HG02870 (cell line): ENCODE measurements around the gene NELL1.

ENCODE experiments used
- ATAC-seq: cut with Tn5 transposase; IDR thresholded peaks from one replicate; pipeline ENCODE4 v1.9.1; 2021; ENCODE audit warnings: mild to moderate bottlenecking, moderate library complexity; ENCODE audit not compliant: unreplicated experiment

The NELL1 gene

DNA sequence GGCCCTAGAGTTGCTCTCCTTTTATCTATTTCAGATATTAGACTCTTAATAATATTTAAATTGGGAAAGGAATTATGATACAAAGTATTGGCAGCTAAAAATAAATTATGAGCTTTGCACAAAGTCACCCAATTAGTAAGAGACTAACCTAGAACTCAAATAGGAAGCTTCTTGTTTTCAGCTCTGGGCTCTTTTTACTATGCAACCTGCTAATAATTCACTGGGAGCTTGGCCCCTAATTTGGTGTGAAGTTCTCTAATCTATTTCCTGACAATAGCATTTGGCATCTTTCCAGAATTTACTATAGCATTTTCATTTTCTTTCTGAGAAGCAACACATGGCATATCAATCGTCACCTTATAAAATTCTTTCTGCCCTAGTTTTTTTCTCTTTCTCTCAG is 795.8 kb downstream of the NELL1 start:
- no peak for ATAC-seq

DNA sequence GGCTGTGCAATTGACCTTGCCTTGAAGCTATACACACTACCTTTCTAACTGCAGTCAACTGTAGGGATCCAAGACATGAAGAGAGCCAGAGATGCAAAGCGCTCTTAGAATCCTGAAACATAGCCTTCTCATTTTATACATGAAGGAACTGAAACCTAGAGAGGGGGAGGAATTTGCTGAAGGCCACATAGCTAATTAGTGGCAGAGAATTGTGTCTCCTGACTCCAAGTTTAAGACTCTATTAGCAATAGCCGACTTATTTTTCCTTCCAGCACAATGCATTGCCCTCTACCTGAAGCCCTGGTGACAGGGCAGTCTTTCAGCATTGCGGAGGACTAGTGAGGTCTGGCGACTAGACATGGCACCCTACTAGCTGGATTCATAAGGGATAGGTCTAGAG is 796.5 kb downstream of the NELL1 start:
- no peak for ATAC-seq

DNA sequence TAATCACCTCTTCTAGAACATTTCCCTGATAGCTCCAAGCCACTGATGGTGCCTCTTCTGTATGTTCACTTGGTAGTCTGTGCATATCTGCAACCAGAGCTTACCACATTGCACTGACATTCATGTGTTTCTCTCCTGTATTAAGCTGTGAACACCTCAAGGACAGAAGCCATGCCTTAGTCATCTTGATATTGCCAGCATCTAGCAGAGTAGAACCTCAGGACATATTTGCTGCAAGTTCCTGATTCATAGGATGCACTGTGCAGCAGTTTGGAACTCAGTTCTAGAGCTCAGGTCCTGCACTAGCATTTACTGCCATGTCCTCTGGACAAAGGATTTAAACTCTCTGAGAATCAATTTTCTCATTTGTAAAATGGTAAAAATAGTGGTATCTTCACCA is 801.1 kb downstream of the NELL1 start:
- no peak for ATAC-seq

DNA sequence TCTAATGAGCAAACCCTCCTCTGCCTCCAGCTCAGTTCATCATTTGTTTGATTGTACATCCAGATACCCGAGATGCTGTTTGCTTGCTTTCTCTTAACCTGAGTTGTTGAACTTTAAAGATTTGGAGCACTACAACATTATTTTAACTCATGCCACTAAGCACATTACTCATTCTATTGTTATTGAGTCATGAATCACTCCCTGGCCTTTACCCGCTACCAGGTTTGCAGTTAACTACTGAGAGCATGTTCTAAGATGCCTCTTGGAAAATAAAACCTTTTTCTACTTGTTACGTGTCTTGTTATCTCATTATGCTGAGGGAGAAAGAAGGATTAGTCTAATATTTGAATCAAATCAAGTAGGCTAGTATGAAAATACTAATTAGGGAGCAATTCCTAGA is 802.9 kb downstream of the NELL1 start:
- no peak for ATAC-seq

DNA sequence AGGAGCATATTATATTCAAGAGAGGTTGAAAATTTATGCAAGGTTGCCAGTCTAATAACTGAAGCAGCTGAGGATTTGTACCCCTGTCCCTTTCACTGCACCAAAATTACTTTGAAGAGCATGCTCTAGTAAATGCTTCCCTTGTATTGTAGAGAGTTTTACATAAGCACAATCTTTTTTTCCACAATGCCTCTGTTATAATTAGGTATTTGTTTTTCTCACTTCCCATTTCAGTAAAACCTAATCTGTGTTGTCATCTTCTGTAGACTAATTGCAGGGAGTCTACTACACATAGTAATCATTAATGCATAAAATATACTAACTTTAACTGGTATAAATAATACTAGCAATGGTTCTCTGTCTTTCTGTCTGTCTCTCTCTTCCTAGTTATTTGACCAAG is 805.1 kb downstream of the NELL1 start:
- no peak for ATAC-seq

DNA sequence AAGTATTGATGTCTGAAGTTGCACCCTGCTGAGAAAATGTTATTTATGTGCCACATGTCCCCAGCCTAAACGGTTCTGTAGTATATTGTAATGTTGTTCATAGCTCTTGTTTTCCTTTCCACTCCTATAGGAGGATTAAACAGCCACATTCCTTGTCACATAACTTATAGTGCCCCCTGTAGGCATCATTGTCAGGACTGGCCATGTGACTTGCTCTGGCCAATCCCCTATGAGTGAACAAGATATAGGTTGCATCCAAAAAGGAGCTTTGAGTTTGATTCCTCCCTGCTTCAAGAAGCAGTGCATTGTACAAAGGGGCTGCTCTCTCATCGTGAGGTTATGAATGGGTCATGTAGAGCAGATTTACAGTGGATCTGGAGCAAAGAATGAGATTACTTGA is 805.9 kb downstream of the NELL1 start:
- no peak for ATAC-seq

DNA sequence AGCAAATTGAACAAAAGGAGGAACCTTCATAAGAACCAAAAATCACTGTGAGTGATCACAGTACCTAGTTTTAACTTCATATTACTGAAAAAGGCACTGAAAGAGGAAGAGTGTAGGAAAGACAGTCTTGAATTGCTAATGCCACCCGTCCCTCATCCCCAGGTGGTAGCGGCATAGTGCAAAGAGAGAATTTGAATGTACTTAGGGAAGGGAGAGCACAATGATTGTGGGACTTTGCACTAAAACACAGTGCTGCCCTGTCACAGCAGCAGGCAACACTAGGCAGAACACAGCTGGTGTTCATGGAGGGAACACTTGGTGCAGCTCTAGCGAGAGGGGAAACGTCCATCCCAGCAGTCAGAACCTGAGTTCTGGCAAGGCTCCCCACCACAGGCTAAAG is 807.2 kb downstream of the NELL1 start:
- ATAC-seq, result no peak

DNA sequence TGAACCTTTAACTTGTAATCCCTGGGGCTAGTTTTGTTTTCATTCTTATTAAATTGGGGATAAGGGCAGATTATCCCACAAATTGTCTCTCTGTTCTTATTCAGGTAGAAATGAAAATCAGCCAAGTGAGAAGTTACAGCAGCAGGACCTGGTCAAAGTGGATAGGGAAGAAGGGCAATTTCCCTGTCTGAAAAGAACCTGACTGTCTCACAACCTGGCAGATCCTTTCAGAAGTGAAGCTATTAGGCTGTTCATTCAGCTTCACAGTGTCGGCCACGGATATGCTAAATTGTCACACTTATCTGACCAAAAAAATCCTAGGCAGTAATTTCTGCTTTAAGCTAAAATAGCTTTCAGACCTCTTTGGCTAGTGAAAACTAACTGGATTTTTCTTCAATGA is 810.9 kb downstream of the NELL1 start:
- ATAC-seq, result no peak

DNA sequence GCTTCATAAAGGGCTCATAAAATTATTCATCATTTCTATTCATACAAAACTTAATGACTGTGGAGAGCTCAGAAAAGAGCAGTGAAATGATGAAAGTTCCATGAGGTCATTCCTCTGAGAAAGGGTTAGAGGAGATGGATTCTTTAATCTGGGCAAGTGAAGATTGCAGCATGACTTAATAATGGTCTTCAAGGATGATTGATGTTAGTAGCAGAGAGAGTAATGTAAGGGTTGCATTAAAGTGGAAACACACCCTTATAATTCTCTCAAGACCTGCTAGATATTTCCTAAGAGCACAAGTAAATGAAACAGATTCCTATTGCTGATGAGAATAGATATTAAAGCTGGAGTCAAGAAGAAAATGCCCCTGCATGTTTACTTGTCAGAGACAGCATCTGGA is 811.9 kb downstream of the NELL1 start:
- ATAC-seq, result no peak

DNA sequence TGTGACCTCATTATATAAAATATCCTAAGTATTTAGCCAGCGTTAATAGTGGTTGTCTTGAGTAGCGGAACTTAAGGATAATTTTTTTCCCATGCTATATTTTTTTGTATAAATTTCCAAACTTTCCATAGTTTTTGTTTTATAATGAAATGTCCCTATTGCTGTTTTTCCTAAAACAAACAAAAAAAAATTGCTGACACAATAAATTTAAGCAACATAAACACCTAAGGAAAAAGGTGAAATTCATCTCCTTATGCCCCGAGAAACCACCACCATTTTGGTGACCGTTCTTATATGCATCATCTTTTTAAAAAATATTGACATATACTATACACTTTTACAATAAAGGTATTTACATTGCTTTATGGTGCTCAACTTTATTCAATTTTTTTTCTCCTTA is 814.7 kb downstream of the NELL1 start:
- no peak for ATAC-seq

DNA sequence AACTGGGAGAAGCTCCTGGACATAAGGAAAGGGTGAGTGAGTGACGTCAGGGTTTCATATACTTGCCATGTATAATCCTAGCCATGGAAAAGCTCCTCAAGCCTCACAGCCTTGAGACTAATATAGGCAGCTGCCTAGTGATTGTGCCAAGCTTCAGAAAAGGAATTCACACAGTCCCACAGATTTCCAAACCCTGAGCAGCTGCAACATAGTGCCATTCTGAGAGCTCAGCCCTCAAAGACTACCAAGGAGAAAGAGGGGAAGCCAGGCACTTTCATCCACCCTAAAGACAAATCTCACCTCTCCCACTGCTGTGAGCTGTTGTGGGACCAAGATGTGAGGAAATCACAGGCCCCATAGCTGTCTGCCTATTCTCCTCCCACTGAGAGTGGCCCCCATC is 815.6 kb downstream of the NELL1 start:
- no peak for ATAC-seq

DNA sequence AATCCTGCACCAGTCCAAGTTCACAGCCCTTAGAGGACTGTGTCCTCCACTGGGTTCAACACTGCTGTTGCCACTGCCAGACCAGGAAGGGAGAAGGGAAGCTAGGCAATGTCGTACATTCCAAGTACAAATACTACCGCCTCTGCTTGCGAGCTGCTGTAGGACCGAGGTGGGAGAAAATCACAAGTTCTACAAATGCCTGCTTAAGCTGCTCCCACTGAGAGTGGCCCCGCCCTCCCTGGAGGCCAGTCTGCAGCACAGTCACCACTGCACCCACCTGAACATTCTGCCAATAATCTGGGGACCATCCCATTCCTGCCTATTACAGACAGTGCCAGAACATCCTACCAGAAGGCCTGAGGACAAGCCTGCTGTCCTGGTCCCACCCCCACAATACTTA is 816.0 kb downstream of the NELL1 start:
- ATAC-seq, result no peak

DNA sequence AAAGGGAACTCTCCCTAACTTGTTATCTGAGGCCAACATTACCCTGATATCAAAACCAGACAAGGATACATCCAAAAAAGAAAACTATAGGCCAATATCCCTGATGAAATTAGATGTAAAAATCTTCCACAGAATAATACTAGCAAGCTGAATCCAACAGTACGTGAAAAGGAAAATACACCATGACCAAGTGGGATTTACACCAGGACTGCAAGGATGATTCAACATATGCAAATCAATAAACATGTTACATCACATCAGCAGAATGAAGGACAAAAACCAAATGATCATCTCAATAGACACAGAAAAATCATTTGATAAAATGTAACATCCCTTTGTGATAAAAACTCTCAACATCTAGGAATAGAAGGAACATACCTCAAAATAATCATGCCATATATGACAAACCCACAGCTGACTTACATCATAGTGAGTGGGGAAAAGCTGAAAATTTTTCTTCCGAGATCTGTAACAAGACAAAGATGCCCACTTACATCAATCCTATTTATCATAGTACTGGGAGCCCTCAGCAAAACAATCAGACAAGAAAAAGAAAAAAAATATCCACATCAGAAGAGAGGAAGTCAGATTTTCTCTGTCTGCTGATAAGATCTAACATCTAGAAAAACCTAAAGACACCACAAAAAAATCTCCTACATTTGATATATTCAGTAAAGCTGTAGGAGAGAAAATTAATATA is 820.2 kb downstream of the NELL1 start:
- no peak for ATAC-seq

DNA sequence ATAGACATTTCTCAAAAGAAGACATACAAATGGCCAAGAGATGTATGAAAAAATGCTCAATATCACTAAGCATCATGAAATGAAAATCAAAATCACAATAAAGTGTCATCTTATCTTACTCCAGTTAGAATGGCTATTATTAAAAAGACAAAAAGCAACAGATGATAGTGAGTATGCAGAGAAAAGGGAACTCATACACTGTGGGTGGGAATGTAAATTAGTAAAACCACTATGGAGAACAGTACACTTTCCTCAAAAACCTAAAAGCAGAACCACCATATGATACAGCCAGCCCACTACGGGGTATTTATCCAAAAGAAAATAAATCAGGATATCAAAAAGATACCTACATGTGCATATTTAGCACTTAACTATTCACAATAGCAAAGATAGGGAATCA is 823.5 kb downstream of the NELL1 start:
- no peak for ATAC-seq

DNA sequence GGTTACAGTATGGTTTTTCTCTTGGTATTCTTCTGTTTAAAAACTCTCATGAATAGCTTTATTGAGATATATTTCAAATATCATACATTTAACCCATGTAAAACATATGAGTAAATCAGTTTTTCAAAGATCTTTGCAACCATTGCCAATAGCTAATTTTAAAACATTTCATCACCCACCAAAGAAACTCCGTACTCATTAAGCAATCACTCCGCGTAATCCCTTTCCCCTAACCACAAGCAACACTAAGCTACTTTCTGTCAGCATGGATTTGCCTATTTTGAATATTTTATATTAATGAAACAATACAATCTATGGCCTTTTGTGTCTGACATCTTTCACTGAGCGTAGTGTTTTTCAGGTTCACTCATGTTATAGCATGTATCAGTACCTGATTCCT is 825.6 kb downstream of the NELL1 start:
- ATAC-seq, result no peak

DNA sequence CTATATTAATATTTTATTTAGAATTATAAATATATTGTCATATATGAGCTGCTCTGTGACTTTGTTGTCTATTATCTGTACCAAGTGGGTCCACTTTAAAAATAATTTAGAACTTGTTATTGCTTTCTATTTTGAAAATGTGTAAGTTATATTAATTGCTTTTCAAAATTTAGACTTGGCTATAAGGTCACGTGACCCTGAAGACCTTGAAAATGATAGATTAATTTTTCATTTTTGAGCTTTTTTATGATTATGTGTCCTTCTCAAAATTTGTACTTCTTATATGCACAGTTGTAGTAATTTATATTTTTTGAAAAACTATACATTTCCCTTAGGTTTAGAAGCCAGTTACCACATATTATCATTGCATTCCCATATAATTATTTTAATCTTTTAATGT is 826.5 kb downstream of the NELL1 start:
- ATAC-seq, result no peak

DNA sequence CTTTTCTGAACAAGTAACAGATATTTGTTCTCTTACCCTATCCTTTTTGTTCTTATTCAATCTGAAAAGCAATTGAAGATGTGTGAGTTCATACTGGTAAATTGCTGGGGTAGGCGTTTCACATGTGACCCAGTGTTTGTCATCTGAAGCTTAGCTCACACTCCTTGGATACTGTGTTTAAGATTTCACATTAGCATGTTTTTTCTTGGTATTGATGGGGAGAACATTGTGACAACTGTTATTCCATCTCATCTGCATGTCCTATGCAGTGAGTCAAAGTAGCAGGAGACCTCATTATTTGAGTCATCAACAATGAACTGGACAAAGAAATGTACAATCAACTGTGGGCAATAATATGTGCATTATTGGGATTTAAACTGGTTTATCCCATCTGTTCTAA is 831.9 kb downstream of the NELL1 start:
- ATAC-seq, result no peak

DNA sequence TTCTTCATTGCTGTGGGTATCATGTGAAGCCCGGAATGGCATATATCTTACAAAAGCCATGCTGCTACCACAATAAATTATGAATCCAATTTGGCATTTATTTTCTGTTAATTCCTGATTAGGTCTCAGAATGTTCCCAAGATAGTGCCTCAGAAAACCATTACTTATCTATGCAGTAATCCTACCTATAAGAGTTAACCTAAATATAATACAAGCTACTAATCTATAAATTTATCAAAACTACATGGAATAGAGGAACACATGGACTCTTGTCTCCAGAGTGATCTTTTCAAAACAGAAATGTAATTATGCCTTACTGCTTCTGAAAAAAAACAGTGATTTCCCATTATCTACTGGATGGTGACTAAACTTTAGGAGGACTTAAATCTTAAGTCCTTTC is 835.7 kb downstream of the NELL1 start:
- no peak for ATAC-seq

DNA sequence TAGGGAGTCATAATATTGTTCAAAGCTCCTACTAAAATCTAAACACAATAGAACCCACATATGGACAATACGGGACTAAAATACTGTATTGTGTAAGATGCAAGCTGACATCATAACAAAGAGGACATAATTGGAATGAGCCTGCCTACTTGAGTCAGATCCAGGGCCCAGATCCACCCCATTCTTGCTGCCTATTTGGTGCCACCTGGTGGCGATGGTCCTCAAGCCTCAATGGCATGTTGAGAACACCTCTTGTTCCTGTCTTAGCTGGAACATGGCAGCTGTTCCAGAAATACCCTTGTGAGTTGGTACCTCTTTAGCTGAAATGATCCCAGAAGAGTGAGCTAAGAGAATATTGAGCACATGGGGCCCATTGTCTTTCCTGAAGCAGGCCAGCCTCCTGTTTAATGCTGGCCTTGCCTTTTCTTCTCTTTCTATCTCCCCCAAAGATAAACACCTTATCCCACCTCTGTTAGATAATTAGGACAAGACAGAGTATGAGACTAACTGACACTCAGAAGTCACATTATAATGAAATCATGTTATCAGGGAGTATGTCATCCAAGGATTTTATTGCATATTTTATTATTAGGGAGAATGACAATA is 842.6 kb downstream of the NELL1 start:
- peak; percentile 78 for ATAC-seq

DNA sequence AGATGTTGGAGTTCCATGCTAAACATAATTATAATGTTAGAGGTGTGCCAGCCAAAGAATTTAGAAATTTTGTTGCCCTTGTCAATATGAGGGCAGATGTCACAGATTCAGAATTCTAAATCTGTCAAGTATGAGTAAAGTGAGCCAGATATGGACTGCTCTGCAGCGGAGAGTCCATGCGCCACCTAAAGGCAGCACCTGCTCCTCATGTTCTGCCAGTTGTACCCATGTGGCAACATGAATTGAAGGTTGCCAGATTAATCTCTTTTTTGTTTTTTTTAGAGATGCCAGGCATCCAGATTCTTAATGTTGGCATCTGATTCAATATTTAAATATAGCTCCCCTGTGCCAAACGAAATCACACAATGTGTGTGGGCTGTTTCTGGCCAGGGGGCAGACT is 844.9 kb downstream of the NELL1 start:
- ATAC-seq, result no peak

DNA sequence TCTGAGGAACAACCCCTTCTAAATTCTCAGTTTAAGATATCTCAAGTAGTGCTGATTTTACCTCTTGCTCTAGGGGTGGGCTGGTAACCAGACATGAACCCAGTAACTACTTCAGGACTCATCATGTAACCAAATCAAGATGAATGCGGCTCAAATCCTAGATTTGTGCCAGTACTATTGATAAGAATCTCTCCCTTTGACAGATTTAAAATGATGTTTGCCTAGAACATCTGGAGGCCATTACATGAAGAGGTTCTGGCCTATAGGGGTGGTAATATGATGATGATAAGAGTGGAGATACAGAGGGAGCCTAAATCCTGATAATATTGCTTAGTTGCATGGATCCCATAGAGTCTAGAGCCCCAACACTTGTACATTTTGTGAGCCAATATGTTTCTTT is 850.9 kb downstream of the NELL1 start:
- ATAC-seq, result no peak

DNA sequence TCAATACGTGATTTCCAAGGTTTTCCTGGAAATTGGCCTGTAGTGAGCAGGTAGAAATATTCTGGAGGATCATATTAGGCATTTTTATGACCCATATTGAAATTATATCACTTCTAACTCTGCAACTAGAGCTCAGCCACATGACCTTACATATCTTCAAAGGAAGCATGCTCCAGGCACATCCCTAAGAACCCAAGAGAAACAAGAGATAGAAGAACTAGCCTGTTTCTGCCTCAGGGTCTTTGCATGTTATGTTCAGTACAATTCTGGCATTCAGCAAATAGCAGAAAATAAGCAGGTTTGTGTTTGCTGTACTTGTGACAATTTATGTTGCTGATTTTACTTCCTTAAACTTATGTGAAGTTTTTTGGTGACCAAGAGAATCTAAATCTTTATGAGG is 859.8 kb downstream of the NELL1 start:
- no peak for ATAC-seq

DNA sequence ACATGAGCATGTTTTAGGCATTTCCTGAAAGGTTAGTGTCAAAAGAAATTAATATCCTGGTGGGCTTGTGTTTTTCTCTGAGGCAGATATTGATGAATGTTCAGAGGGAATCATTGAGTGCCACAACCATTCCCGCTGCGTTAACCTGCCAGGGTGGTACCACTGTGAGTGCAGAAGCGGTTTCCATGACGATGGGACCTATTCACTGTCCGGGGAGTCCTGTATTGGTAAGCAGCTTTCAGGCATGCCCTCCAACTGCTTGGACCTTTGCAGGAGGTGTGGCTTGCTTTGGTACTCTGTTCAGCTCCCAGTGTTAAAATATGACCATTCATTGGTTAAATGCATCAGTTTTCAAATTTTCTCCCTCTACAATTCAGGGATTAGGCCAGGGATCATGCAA is 864.9 kb downstream of the NELL1 start:
- ATAC-seq, result no peak
